Osteoblast (primary cell): ENCODE data around the gene FARP1. TPM values are rescaled to one million over a fixed set of nuclear protein-coding genes. Genes with fewer than 3 reads are reported as not detected.

ENCODE experiments used
- DNase-seq: peaks from one replicate; pipeline ENCODE4 v3.0.0; 2011; ENCODE audit warnings: low spot score, mixed read lengths; ENCODE audit not compliant: insufficient read length; ENCODE audit errors: missing footprints
- H2AFZ ChIP-seq: 2 replicates; pipeline ENCODE4 v1.6.0; 2011; ENCODE audit warnings: mild to moderate bottlenecking, low read length
- H3K27ac ChIP-seq: 2 replicates; pipeline ENCODE4 v1.5.1; 2011; ENCODE audit warnings: mild to moderate bottlenecking, low read depth, low read length, moderate library complexity
- H3K27me3 ChIP-seq: 2 replicates; pipeline ENCODE4 v1.6.0; 2012; ENCODE audit warnings: mild to moderate bottlenecking, control low read depth, inconsistent platforms, low read length, moderate library complexity; ENCODE audit not compliant: insufficient read depth
- H3K36me3 ChIP-seq: 2 replicates; pipeline ENCODE4 v1.5.1; 2011; ENCODE audit warnings: mild to moderate bottlenecking, low read length, control low read depth, moderate library complexity; ENCODE audit not compliant: insufficient read depth
- H3K4me1 ChIP-seq: 2 replicates; pipeline ENCODE4 v1.5.1; 2011; ENCODE audit warnings: mild to moderate bottlenecking, low read length, control low read depth, moderate library complexity; ENCODE audit not compliant: insufficient read depth
- H3K4me2 ChIP-seq: 2 replicates; pipeline ENCODE4 v1.6.0; 2011; ENCODE audit warnings: mild to moderate bottlenecking, low read length; ENCODE audit not compliant: insufficient read depth
- H3K4me3 ChIP-seq: fragments of 200-600 bp; sonication (generic); 3 replicates; pipeline ENCODE4 v1.5.1; 2012; ENCODE audit warnings: mild to moderate bottlenecking, low read length, inconsistent platforms; ENCODE audit not compliant: insufficient read depth
- H3K79me2 ChIP-seq: 2 replicates; pipeline ENCODE4 v1.6.0; 2012; ENCODE audit warnings: mild to moderate bottlenecking, low read length, control low read depth, inconsistent platforms; ENCODE audit not compliant: insufficient read depth
- H3K9me3 ChIP-seq: 2 replicates; pipeline ENCODE4 v1.5.1; 2011; ENCODE audit warnings: low read depth, low read length, control low read depth
- H4K20me1 ChIP-seq: 2 replicates; pipeline ENCODE4 v1.6.0; 2012; ENCODE audit warnings: mild to moderate bottlenecking, low read length, control low read depth; ENCODE audit not compliant: insufficient read depth
- CTCF ChIP-seq: IDR thresholded peaks from 2 replicates; pipeline ENCODE4 v1.5.1; 2011; ENCODE audit warnings: mild to moderate bottlenecking, low read depth, low read length, moderate library complexity; ENCODE audit errors: extremely low read depth
- total RNA-seq: library from RNA; depleted of rRNA; stranded (reverse); fragments of >200 nt; gene quantifications from 2 replicates; pipeline ENCODE4 v1.2.3, GENCODE V29; 2012

Gene FARP1
- total RNA-seq, 1 donor = 36.2 TPM

- Histone ChIP-seq H3K27ac (no peak overlapping the region), H3K4me2 (no peak overlapping the region), H2AFZ (no peak overlapping the region), H3K36me3 (no peaks in the 10 kb centered on the region), H3K79me2 (peaks cover 44% of the 10 kb centered on the region), H3K4me3 (no peak overlapping the region), H4K20me1 (no peaks in the 10 kb centered on the region), H3K4me1 (no peaks in the 10 kb centered on the region), H3K9me3 (no peaks in the 10 kb centered on the region), H3K27me3 (no peaks in the 10 kb centered on the region)
- TF ChIP-seq CTCF = no peak
- no peak for DNase-seq
Measured at GRCh38 chr13:98243929-98244272, 101.0 kb downstream of the FARP1 start.

GRCh38 chr13:98246538-98247172 lies 103.8 kb downstream of the FARP1 start:
- H3K27me3 ChIP-seq = no peaks in the 10 kb centered on the region
- TF ChIP-seq CTCF = no peak
- no peak for DNase-seq
- H3K27ac ChIP-seq = no peak overlapping the region
- no peaks in the 10 kb centered on the region for H3K36me3 ChIP-seq
- no peaks in the 10 kb centered on the region for H3K4me1 ChIP-seq
- H2AFZ ChIP-seq = no peak overlapping the region
- no peak overlapping the region for H3K4me3 ChIP-seq
- H3K4me2 ChIP-seq = no peak overlapping the region
- peaks cover 38% of the 10 kb centered on the region for H3K79me2 ChIP-seq
- H3K9me3 ChIP-seq = no peaks in the 10 kb centered on the region
- no peaks in the 10 kb centered on the region for H4K20me1 ChIP-seq

GRCh38 chr13:98251708-98252107 lies 108.8 kb downstream of the FARP1 start:
- Histone ChIP-seq H3K4me2 (no peak overlapping the region), H3K36me3 (no peaks in the 10 kb centered on the region), H3K4me1 (peaks cover 38% of the 10 kb centered on the region), H3K4me3 (no peak overlapping the region), H3K27ac (no peak overlapping the region), H3K27me3 (no peaks in the 10 kb centered on the region), H2AFZ (no peak overlapping the region), H3K9me3 (no peaks in the 10 kb centered on the region), H4K20me1 (peaks cover 9% of the 10 kb centered on the region), H3K79me2 (peaks cover 52% of the 10 kb centered on the region)
- no peak for DNase-seq
- no peak for TF ChIP-seq CTCF

- Histone ChIP-seq H3K36me3 (no peaks in the 10 kb centered on the region), H3K9me3 (no peaks in the 10 kb centered on the region), H3K79me2 (peaks cover 53% of the 10 kb centered on the region), H3K27me3 (no peaks in the 10 kb centered on the region), H3K4me3 (peak overlapping the region; percentile 40), H3K27ac (peak overlapping the region; percentile 95), H2AFZ (no peak overlapping the region), H3K4me1 (peaks cover 38% of the 10 kb centered on the region), H4K20me1 (peaks cover 9% of the 10 kb centered on the region), H3K4me2 (peak overlapping the region; percentile 74)
- DNase-seq = peak; percentile 83
- no peak for TF ChIP-seq CTCF
Measured at GRCh38 chr13:98252931-98253470, 110.1 kb downstream of the FARP1 start.
